GM19395 (cell line): ENCODE measurements around the gene BPI.
"Not testable (repeated sequence)": the region's sequence is repeated elsewhere in the genome, so short reads cannot be mapped to it uniquely, and the experiment has no call there.

Experiments
- ATAC-seq: cut with Tn5 transposase; IDR thresholded peaks from one replicate; pipeline ENCODE4 v1.9.1; 2021; ENCODE audit warnings: mild to moderate bottlenecking, moderate library complexity; ENCODE audit not compliant: unreplicated experiment

Gene BPI

DNA sequence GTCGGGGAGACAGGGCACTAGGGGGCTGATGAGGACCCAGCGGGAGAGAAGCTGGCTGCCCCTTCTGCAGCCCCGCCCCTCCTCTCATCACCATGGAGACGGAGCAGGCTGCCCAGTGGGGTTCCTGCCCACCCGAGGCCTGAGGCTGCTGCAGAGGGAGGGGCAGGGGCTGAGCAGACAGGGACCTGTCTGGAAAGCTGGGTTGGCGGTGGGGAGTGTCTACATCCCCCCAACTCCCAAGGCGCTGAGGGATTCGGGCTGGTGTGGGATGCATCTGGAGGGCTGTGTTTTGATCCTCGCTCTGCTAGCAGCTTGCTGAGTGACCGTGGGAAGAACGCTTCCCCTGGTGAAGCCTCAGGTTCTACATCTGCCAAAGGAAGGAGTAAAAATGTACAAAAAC is 1.2 kb upstream of the BPI start:
- no peak for ATAC-seq

DNA sequence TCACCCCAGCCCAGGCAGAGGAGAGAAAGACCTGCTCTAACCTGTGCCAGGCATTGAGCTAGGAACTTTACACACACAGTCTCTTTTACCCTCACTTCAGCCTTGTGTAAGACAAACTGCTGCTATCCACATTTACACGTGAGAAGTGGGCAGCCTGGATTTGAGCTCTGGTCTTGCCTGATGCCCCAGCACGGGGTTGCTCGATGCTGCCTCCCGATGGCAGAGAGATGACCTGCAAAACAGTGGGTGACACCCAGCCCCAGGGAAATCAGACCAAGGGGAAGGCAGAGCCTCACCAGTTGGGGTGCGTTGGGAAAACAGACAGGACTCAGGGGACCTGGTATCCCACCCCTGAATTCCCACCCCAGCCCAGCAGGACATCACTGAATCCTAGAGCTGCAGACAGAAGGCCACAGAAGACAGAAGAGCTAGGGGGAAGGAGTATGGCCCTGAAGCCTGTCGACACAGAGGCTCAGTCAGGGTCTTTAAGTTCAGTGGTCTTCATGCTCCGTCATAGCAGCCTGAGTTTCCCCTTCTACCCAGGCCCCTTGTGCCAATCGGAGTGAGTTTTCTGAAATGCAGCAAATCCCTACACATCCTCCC is 990 bp downstream of the BPI start:
- ATAC-seq: no peak

DNA sequence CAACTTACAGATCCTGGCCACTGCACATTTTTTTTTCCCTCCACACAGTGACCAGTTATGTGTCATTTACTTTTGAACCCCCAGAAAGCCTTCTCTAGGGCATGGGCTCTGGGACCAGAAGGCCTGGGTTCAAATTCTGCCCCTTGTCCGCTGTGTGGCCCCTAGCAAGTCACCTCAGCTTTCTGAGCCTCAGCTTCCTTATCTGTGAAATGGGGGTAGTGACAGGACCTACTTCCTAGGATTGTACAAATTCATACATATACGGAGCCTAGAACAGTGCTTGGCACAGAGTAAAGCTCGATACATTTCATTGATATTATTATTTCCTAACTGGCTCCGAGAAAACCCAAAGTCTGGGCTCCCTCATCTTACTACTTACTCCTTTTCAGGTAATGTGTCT is 1.6 kb downstream of the BPI start:
- ATAC-seq: no peak

DNA sequence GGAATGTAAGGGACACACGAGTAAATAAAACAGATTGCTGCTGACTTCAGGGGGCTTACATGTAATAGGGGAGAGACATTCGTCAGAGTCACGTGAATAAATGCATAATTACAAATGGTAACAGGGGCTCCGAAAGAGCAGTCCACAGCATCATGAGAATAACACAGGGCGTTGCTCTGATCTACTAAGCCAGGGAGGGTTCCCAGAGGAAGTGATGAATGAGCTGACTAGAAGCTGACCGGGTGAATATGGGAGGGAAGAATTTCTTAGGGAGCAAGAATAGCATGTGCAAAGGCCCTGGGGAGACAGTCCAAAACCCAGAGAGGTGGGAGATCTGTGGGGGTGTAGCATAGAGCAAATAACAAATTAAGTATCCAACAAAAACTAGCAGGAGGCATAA is 2.4 kb downstream of the BPI start:
- no peak for ATAC-seq

DNA sequence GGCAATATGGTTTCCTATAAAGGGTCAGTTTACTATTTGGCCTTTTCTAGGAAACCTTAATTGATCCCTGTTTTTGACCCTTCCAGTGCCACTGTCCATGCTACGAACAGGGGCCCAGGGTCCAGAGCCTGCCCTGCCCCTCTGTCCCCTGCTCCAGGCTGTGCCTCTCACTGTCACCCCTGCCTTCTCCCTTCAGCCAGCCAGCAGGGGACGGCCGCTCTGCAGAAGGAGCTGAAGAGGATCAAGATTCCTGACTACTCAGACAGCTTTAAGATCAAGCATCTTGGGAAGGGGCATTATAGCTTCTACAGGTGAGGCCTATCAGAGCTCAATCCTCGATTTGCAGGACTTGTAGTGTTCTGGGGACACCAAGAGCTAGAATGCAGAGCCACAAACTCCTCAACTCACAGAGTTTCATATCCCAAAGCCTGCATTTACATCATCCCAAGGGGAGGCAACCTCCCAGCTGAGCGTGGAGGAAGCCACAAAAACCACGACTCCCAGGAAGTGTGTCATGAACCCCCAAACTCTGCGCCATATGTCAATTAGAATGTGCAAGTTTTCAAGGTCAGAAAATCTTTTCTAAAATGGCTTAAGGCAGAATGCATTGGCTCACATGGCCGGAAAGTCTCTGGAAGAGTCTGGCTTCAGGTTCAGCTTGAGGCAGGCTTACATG is 3.6 kb downstream of the BPI start:
- ATAC-seq: no peak

DNA sequence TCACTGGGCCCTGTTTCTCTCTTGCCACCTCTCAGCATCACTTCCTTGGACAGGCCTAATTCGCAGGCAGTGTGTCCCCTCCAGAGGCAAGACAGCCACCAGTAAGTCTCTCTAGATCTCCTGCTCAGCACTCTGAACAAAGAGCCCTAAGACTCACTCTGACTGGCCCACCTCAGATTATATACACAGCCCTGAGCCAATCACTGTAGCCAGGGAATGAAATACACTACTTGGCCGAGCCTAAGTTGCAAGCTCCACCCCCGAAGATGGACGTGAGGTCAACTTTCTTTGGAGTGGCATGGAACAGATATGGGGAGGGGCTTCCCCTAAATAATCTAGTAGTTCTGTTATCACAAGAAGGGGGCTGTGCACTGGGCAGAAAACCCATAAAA is 4.1 kb downstream of the BPI start:
- ATAC-seq: no peak

DNA sequence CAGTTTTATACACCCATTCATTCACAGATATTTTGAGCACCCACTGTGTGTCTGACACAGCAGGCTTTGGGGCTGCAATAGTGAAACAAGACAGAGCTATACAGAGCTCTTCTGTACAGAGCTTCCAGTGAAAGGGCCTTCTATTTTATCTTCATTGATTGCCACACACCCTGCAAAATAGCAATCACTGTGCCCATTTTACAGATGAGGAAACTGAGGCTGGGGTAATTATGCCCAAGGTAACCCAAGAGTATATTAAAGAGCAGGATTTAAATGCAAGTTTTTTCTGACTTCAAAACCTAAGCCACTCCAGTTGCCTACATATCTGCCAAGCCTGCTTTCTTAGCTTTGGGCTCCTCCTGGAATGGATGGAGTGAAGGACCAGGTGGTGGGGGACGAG is 4.5 kb downstream of the BPI start:
- ATAC-seq: no peak

DNA sequence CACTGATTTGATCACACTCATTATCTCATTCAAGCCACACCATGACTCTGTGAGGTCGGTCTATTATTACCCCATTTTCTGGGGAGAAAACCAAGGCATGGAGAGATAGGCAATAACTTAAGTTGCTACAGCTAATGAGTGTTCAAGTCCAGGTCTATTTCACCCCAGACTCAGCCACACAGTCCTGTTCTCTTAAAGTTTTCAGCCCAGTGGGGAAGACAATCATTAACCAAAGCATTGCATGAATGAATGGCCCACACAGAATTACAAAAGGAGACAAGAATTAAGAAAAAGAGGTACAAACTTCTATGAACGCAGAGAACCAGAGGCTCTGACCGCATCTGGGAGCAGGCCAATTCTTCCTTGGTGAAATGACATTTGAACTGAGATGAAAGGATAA is 7.1 kb downstream of the BPI start:
- ATAC-seq: no peak

DNA sequence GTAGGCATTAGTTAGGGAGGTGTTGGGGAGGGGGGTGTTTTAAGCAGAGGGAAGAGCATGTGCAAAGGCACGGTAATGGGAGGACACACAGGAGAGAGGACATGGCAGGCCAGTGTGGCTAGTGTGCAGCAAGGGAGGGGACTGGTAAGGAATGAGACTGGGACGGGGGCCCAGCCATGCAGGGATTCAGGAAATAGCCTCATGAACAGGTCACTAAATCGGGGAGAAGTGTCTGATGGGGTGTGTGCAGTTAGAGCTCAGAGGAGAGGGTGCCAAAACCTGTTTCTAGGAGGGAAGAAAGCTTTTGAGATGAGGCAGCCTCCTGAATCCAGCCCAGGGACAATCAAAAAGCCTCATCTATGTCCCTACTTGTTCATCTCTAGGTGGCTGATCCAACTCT is 7.5 kb downstream of the BPI start:
- ATAC-seq: no peak

DNA sequence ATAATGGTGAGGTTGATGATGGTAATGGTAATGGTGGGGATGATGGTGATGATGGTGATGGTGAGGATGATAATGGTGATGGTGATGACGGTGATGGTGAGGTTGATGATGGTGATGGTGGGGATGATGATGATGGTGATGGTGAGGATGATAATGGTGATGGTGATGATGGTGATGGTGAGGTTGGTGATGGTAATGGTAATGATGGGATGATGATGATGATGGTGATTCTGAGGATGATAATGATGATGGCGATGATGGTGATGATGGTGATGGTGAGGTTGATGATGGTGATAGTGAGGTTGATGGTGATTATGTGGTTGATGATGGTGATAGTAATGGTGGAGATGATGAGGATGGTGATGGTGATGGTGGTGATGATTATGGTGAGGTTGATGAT is 9.7 kb downstream of the BPI start:
- ATAC-seq: no peak

DNA sequence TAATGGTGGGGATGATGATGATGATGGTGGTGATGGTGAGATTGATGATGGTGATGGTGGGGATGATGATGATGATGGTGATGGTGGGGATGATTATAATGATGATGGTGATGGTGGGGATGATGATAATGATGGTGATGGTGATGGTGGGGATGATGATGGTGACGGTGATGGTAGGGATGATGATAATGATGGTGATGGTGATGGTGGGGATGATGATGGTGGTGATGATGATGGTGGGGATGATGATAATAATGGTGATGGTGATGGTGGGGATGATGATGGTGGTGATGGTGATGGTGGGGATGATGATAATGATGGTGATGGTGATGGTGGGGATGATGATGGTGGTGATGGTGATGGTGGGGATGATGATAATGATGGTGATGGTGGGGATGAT is 10.4 kb downstream of the BPI start:
- not testable (repeated sequence) for ATAC-seq

DNA sequence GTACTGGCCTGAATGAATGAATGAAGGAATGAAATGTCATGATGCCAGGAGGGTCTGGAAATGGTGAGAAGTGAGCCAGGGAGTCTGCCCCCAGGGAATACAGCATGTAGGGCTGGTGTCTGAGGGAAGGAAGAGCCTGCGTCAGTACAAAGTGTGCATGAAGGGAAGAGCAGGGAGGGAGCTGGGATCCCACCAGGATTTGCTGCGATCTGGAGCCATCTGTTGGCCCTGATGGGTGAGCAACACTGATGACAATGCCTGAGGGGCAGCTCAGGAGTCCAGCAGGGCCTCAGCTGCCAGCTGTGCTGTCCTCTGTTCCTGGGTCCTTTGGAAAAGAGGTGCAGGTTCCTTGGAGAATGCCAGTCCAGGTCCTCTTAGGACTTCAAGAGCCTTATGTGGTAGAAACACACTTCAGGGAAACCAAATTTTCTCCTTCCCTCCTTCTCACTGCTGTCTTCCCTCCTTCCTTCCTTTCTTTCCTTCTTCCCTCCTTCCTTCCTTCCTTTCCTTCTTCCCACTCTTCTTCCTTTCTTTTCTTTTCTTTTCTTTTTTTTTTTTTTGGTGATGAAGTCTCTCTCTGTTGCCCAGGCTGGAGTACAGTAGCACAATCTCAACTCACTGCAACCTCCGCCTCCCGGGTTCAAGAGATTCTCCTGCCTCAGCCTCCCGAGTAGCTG is 11.5 kb downstream of the BPI start:
- ATAC-seq: no peak

DNA sequence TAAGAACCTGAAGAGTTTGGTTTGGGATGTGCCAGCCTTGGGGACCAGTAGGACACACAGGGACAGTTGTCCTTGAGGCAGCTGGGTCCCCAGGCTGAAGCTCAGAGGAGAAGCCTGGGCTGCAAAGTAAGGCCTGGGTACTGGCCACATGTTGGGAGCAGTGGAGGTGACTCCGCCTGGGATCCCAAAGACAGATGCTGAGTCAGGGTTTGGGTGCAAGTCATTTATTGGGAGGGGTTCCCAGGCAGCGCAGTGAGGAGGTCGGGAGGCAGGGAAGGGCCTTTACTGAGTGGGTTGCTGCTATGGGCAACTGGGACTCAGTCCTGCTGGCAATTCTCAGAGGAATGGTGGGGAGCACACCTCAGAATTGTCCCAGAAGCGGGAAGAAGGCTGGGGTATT is 12.4 kb downstream of the BPI start:
- no peak for ATAC-seq

DNA sequence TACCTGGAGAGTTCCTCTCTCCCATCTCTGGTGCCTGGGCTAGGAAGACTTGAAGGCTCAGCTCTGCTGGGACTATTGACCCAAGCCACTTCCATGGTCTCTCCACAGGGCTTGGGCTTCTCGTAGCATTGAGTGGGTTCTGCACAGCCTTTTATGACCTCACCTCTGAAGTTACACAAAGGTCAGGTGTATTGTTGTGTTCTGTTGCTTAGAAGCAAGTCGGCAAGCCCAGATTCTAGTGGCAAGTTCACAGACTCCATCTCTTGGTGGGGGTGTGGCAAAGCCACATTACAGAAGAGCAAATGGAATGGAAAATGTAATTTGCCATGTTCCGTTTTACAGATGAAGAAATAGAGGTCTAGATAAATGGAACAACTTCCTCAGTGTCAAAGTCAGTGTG is 13.5 kb downstream of the BPI start:
- no peak for ATAC-seq

DNA sequence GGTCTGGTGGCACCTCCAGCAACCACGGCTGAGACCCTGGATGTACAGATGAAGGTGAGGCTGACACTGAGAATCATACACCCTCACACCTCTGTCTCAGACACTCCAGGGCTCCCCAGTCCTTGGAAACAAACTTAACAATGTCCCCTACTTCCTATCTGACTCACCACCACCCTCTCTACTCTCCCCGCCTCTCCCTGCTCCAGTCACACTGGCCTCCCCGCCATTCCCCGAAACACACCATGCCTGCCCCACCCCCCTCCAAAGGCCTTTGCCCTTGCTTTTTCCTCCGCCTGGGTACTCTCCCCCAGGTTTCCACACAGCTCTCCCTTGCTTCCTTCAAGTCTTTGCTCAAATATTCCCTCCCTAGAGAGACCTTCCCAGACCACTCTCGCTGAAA is 16.3 kb downstream of the BPI start:
- ATAC-seq: no peak

DNA sequence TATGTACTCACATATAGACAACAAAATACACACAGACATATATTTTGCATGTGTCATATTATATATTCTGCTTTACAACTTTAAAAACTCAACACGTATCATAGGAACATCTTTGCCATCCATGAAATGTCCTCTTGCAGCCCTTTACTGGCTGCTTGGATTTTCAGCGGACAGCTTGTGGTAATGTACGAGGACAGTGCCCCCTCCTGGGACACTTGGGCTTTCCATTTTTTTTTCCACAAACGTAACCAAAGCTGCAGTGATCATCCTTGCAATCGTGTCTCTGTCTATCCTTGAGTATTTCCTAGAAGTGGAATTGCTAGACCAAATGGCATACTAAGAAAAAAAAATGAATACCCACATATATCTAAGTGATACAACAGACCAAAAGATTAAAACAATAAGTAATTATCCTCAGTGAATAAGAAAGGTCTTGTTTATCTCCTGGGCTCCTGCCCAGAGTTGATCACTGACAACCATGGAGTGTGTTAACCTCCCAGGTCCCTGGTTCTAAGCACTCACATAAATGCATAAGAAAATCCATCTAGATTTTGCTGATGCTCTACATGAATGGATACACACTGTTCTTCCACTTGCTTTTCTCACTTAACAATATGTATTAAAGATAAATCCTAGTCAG is 18.1 kb downstream of the BPI start:
- no peak for ATAC-seq

DNA sequence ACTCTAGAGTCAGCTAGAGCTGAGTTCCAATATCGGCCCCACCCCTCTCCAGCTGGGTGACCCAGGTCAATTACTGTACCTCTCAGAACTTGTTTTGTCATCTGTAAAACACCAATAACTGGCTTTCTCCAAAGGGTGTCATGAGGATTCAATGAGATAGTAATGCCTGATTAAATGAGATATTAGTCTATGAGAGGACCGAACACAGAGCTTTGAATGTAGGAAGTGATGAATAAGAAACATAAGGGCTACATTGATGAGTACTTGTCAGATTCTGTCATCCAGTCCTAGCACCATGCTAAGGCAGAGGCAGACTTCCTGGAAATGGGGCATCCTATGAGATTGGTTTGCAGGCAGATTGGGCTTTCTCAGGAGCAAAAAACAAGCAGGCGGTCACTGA is 20.2 kb downstream of the BPI start:
- no peak for ATAC-seq

DNA sequence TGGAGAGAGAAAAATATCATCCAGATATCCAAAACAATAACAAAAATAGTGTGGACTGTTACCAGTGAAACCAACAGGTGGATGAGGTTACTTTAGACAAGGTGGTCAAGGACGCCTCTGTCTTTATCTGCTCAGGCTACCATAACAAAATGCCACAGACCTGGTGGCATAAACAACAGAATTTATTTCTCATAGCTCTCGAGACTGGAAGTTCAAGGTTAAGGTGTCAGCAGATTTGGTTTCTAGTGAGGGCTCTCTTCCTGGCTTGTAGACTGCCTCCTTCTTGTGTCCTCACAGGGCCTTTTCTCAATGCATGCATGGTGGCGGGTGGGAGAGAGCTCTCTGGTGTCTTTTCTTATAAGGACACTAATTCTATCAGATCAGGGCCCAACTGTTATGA is 21.2 kb downstream of the BPI start:
- no peak for ATAC-seq

DNA sequence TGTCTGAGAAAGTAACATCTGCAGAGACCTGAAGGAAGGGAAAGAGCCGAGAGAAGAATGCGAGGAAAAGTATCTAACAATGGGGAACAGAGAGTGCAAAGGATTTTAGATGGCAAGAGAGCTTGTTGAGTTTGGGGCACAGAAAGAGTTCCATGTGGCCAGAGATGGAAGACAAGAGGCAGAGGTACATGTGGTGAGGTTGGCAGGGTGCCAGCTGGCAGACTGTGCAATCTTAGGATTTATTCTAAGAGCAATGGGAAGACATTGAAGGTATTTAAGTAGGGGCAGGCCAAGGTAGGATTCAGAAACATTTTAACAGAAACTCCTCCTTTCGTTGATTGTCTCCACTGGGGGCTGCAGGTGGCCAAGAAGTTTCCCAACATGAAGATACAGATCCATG is 21.9 kb downstream of the BPI start:
- ATAC-seq: no peak

DNA sequence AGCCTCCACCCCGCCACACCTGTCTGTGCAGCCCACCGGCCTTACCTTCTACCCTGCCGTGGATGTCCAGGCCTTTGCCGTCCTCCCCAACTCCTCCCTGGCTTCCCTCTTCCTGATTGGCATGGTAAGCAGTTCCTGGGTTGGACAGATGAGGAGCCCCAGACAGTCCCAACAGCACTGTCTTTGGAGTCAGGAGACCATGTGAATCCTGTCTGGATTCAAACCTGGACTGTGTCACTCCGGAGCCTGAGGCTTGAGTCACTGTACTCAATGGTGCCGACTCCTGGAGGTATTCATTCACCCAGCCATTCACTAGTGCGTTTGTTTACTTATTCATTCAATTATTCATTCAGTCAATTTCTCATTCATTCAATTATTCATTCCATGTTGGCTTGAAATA is 22.4 kb downstream of the BPI start:
- no peak for ATAC-seq

DNA sequence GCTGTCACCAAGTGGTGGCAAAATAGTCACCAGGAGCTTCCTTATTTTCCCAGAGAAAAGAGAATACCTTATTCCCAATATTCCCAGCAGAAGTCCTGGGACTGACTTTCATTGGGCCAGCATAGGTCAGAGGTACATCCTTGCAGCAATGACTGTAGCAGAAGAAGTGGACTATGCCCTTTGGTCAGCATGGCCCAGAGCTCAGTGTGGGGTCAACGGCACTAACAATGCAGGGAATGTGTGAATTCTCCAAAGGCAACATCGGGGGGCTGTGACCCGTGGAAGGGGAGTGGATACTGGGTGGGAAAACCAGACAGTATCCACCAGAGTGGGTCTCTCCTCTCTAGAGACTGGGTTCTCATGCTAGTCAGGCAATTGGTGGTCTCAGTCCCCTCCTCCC is 26.7 kb downstream of the BPI start:
- no peak for ATAC-seq

DNA sequence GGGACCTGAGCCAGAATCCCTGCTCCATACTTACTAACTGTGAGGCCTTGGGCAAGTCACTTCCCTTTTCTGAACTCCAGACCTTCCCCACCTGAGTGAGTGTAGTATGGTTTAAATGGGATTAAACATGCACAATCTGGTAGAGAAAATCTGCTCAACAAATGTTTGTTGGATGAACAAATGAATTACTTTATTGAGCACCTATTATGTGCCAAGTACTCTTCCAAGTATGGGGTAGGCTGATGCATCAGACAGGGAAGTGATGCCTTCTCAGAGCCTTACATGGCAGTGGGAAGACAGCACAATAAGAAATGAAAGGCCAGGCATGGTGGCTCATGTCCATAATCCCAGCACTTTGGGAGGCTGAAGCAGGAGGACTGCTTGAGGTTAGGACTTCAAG is 27.3 kb downstream of the BPI start:
- ATAC-seq: no peak
